ENCODE data around the gene REEP6.

Gene REEP6

DNA sequence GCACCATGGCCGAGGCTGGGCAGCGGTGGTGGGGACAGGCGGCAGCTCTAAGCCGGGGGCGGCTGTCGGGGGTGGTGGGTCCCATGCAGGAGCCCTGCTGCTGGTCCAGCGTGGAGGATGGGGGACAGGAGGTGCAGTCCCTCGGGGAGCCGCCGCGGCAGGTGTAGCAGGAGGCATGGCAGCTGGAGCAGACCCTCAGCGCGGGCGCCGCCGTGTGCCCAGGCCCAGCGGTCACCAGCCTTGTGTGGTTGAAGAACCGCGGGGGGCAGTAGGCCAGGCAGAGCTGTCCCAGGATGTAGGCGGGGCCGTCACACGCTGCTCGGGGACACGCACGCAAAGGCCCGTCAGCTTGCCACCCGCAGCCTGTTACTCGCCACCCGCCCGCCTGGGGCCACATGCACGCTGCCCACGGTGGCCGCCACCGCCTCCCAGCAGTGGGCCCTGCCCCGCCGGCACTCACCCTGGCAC is 9.1 kb upstream of the REEP6 start:
- TF ChIP-seq, protein P1, sequence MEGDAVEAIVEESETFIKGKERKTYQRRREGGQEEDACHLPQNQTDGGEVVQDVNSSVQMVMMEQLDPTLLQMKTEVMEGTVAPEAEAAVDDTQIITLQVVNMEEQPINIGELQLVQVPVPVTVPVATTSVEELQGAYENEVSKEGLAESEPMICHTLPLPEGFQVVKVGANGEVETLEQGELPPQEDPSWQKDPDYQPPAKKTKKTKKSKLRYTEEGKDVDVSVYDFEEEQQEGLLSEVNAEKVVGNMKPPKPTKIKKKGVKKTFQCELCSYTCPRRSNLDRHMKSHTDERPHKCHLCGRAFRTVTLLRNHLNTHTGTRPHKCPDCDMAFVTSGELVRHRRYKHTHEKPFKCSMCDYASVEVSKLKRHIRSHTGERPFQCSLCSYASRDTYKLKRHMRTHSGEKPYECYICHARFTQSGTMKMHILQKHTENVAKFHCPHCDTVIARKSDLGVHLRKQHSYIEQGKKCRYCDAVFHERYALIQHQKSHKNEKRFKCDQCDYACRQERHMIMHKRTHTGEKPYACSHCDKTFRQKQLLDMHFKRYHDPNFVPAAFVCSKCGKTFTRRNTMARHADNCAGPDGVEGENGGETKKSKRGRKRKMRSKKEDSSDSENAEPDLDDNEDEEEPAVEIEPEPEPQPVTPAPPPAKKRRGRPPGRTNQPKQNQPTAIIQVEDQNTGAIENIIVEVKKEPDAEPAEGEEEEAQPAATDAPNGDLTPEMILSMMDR (IDR thresholded peaks at IDR 0.05) = no peak

DNA sequence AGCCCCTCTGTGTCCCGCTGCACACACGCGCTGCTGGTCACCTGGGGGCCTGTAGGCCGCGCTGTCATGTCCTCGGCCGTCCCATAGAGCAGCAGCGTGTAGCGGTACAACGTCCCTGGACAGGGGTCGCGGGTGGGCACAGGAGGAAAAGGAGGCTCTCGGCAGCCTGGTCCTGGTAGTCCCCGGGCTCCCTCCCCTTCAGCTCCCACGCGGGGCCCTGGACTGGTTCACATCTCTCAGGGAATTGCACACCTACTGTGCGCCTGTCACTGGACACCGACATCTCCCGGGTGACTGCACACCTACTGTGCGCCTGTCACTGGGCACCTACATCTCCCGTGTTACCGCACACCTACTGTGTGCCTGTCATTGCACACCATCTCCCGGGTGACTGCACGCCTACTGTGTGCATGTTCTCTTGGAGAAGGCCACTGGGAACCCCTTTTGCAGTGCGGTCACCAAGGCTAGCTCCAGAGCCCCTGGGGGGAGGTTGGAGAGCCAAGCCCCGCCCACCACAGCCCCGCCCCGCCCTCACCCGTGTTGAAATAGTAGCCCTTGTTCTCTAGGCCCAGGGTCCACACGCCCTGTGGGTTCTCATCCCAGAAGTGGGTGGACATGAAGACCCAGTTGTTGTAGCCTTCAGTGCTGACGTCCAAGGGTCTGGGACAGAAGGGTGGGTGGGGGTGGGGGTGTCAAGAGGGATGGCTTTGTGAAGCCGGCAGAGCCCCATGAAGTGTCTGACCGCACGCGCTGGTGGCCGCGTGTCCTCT is 8.4 kb upstream of the REEP6 start:
- TF ChIP-seq, protein P1 (IDR thresholded peaks at IDR 0.05) = no peak

DNA sequence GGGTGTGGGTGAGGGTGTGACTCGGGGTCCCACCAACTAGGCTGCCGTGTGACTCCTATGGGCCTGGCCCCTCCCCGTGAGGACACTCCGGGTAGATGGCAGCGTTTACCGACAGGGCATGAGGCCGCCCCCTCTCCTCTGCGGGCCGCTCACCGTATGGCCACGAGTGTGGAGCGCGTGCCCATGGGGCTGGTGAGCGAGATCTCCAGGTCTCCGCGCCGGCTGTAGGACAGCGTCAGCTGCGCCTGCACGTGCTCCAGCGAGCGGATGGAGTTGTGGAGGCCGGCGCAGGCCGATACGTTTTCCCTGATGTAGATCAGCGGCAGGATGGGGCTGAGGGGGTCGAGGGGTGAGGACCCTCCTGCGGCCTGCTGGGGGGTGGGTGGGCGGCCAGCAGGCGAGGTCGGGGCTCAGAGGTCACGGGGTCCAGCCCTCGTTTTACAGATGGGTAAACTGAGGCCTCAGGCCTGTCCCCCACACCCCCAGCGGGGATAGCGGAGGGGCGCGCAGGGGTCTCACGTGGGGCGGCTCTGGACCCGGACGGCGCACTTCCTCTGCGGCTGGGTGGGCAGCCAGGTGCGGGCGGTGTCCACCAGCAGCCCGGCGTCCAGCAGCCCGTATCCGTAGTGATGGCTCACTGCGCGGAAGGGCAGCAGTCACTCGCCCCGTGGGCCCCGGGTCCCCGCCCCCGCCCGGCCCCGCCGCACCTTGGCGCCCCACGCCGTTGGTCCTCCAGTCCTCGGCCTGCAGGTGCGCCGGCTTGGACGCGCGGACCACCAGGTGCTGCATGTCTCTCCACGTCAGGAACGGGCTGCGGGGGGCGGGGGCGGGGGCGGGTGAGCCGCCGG is 7.6 kb upstream of the REEP6 start:
- TF ChIP-seq, protein P1 (IDR thresholded peaks at IDR 0.05) = no peak

DNA sequence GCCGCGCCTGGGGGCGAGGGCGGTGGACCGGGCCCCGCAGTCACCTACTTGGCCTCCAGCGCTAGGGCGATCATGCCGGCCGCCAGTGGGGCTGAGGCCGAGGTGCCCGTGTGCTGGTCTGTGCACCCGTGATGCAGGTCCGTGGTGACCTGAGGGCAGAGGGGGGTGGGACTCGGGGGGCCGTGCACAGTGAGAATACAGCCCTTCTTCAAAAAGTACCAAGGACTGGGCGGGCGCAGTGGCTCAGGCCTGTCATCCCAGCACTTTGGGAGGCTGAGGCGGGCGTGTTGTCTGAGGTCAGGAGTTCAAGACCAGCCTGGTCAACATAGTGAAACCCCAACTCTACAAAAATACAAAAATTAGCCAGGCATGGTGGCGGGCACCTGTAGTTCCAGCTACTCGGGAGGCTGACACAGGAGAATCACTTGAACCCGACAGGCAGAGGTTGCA is 7.0 kb upstream of the REEP6 start:
- TF ChIP-seq, protein P1 (IDR thresholded peaks at IDR 0.05) = no peak

DNA sequence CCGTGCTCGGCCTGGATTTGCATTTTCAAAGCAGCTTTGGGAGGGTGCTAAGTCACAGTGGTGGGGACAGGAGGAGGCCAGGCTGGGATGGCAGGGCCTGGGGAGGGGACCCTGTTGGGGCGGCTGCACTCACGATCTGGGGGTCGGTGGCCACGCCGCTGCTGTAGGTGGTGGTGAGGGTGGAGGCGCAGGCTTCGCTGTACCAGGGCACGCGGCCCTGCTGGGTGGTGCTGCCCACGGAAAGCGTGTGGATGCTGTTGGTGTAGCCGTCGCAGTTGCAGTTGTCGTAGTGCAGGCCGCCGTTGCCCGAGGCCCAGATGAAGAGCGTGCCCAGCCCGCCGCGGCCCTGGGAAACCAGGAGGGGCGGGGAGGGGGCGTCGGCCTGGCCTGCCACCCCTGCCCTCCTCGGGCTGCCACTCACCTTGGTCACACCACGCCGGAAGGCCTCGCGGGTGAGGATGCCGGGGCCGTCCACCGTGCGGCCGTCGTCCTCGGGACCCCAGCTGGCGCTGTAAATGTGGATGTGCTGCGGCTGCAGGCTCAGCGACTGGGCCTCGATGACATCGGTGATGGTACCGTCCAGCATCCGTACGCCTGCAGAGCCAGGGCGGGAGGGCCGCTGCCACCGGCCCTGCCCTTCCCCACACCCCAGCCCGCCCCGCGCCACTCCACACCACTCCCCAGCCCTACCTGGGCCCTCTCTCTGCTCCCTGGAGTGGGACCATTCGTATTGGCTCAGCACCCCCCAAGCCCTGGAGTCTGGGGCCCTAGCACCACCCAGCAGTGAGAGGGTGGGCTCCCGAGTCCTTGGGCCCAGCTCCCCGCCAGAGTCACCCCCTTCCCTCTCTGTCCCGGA is 4.0 kb upstream of the REEP6 start:
- TF ChIP-seq, protein P1 (IDR thresholded peaks at IDR 0.05) = no peak

DNA sequence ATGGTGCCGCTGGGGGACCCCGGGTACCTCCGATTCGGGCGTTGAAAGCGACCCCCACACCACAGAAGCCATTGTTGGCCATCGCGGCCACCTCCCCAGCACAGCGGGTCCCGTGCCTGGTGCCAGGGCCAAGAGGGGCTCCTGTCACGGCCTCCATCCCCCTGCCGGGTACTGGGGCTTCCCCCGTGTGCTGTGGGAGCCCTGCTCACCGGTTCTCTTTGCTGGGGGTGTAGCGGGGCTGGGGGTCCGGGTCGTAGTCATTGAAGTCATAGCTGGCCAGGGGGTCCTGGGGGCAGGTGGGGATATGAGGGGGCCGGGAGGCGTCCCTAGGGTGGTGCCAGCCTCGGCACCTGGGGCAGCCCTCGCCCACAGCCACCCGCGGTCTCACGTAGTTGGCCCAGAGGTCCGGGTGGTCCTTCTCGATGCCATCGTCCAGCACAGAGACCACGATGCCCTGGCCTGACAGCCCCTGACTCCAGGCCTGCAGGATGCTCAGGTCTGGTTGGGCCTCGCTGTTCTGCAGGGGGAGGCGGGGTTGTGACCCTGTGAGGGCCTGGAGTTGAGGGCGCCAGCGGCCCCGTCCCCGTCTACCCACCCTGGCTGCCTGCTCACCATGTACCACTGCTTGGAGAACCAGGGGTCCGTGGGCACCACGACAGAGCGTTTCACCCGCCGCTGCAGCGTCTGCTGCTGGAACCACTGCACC is 3.3 kb upstream of the REEP6 start:
- TF ChIP-seq, protein P1 (IDR thresholded peaks at IDR 0.05) = no peak

DNA sequence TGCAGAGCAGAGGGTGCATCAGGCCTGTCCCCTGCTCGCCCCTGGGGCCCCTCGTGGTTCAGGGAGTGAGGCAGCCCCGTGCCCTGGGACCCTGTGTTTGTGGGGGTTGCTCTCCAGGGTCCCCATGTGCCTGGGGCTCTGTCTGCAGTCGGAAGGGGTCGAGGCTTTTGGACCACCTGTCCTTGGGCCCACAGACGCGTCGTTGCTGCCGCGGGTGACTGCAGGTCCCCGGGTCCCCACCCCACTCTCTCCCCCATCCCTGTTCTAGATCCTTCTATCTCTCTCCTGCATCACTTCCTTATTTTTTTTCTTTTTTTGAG is 2.7 kb upstream of the REEP6 start:
- TF ChIP-seq, protein P1 (IDR thresholded peaks at IDR 0.05) = no peak

Data from LNCAP (cell line).